ENCODE results near the gene TTLL9. TPM values are rescaled to one million over a fixed set of nuclear protein-coding genes. Genes with fewer than 3 reads are reported as not detected.

TTLL9 gene
- total RNA-seq, 1 donor from 2014 or later = 0.05 TPM

GRCh38 chr20:31943052-31943471, 72.6 kb downstream of the TTLL9 start:
- H3K4me3 ChIP-seq = no peak overlapping the region
- intact Hi-C loops (cut with micrococcal nuclease) = no loop called here
- TF ChIP-seq CTCF (IDR thresholded peaks at IDR 0.05; ENCODE audit: borderline replicate concordance) = no peak
- H3K9me3 ChIP-seq (replicated peaks) = peaks cover under 1% of the 10 kb centered on the region
- DNase-seq = peak; percentile 54
- H3K27ac ChIP-seq (replicated peaks) = peak overlapping the region; percentile 57
- H3K4me1 ChIP-seq = peaks cover 18% of the 10 kb centered on the region
- H3K36me3 ChIP-seq = peaks cover 38% of the 10 kb centered on the region
- H3K27me3 ChIP-seq (ENCODE audit: low read depth) = no peaks in the 10 kb centered on the region

GRCh38 chr20:31945319-31945718, 74.9 kb downstream of the TTLL9 start:
- intact Hi-C loops (cut with micrococcal nuclease) = no loop called here
- Histone ChIP-seq H3K9me3 (replicated peaks) (peaks cover 3% of the 10 kb centered on the region), H3K36me3 (peaks cover 59% of the 10 kb centered on the region), H3K27ac (replicated peaks) (no peak overlapping the region), H3K4me1 (peaks cover 25% of the 10 kb centered on the region), H3K4me3 (no peak overlapping the region), H3K27me3 (ENCODE audit: low read depth) (no peaks in the 10 kb centered on the region)
- TF ChIP-seq CTCF (IDR thresholded peaks at IDR 0.05; ENCODE audit: borderline replicate concordance) = no peak
- DNase-seq = no peak

- intact Hi-C loops (cut with micrococcal nuclease) = no loop called here
- no peak for DNase-seq
- no peak for TF ChIP-seq CTCF (IDR thresholded peaks at IDR 0.05; ENCODE audit: borderline replicate concordance)
- peaks cover 59% of the 10 kb centered on the region for H3K36me3 ChIP-seq
- H3K27ac ChIP-seq (replicated peaks) = no peak overlapping the region
- H3K4me1 ChIP-seq = peaks cover 30% of the 10 kb centered on the region
- peaks cover 3% of the 10 kb centered on the region for H3K9me3 ChIP-seq (replicated peaks)
- no peaks in the 10 kb centered on the region for H3K27me3 ChIP-seq (ENCODE audit: low read depth)
- no peak overlapping the region for H3K4me3 ChIP-seq
These were observed 75.4 kb downstream of the TTLL9 start for GRCh38 chr20:31945785-31946184.

- Histone ChIP-seq H3K4me1 (peaks cover 31% of the 10 kb centered on the region), H3K27me3 (ENCODE audit: low read depth) (no peaks in the 10 kb centered on the region), H3K27ac (replicated peaks) (no peak overlapping the region), H3K36me3 (peaks cover 59% of the 10 kb centered on the region), H3K4me3 (no peak overlapping the region), H3K9me3 (replicated peaks) (peaks cover 3% of the 10 kb centered on the region)
- no peak for DNase-seq
- intact Hi-C loops (cut with micrococcal nuclease) = no loop called here
- no peak for TF ChIP-seq CTCF (IDR thresholded peaks at IDR 0.05; ENCODE audit: borderline replicate concordance)
These were observed 77.6 kb downstream of the TTLL9 start for GRCh38 chr20:31948008-31948407.

- intact Hi-C loops (cut with micrococcal nuclease) = loop anchor here (10.0 kb wide), 1 partner anchor 95 kb away; no protein-coding TSS in a partner anchor
- no peak overlapping the region for H3K27ac ChIP-seq (replicated peaks)
- peaks cover 4% of the 10 kb centered on the region for H3K27me3 ChIP-seq (ENCODE audit: low read depth)
- no peak for TF ChIP-seq CTCF (IDR thresholded peaks at IDR 0.05; ENCODE audit: borderline replicate concordance)
- peaks cover 3% of the 10 kb centered on the region for H3K9me3 ChIP-seq (replicated peaks)
- H3K4me1 ChIP-seq = peaks cover 22% of the 10 kb centered on the region
- H3K36me3 ChIP-seq = peaks cover 52% of the 10 kb centered on the region
- DNase-seq = no peak
- H3K4me3 ChIP-seq = peak overlapping the region; percentile 97
These were observed 79.6 kb downstream of the TTLL9 start for GRCh38 chr20:31949877-31950646.

Data from left ventricle myocardium inferior (tissue), 1 donor.